Astrocyte (in vitro differentiated cells and primary cell): ENCODE results near the gene MARK4.

Source experiments
- CTCF ChIP-seq: IDR thresholded peaks from 2 replicates; pipeline ENCODE4 v1.5.1; 2011; ENCODE audit warnings: low read depth, mild to moderate bottlenecking, inconsistent platforms, low read length, moderate library complexity; ENCODE audit not compliant: insufficient read depth
- EZH2 ChIP-seq: IDR thresholded peaks from 2 replicates; pipeline ENCODE4 v1.6.1; 2012; ENCODE audit warnings: mild to moderate bottlenecking, low read length, inconsistent platforms; ENCODE audit not compliant: insufficient read depth

- no peak for TF ChIP-seq CTCF
- no peak for TF ChIP-seq EZH2
Observed at GRCh38 chr19:45297674-45298073, 46.6 kb downstream of the MARK4 start.
